Endothelial cell of umbilical vein (primary cell): Measurements from ENCODE around the gene OR10P1. TPM values are rescaled to one million over a fixed set of nuclear protein-coding genes. Genes with fewer than 3 reads are reported as not detected.

Experiments
- BruUV-seq: library from RNA; stranded (reverse); fragments of 400-500 nt; replicated peaks from 2 replicates; lab custom pipeline; 2021; lab: Mats Ljungman, UMichigan
- CTCF ChIA-PET: fragments of 300-600, 350-600 bp; sonication (Branson Sonifier 250); formaldehyde crosslinking; loops from one replicate; lab custom pipeline; 2021; ENCODE audit warnings: antibody characterized with exemption, inconsistent platforms; lab: Charles Lee
- POLR2A ChIA-PET: fragments of 300-600, 350-600 bp; sonication (Branson Sonifier 250); formaldehyde crosslinking; loops from one replicate; lab custom pipeline; 2021; ENCODE audit warnings: antibody characterized with exemption, inconsistent platforms; lab: Charles Lee
- DNase-seq: peaks from one replicate; pipeline ENCODE4 v3.0.0-alpha.2; 2011; ENCODE audit warnings: low read depth, low spot score
- FAIRE-seq: peaks from 2 replicates; lab custom pipeline; 2011; peaks lifted over from hg19 to GRCh38; lab: Jason Lieb, UNC
- H2AFZ ChIP-seq: 2 replicates; pipeline ENCODE4 v1.6.0; 2012; ENCODE audit warnings: low read depth, low read length, control low read depth, inconsistent platforms
- H3K27ac ChIP-seq: 2 replicates; pipeline ENCODE4 v1.5.1; 2011; ENCODE audit warnings: low read depth, mild to moderate bottlenecking, control low read depth, low read length, moderate library complexity; ENCODE audit not compliant: insufficient read depth
- H3K27me3 ChIP-seq, 2 experiments: 2 replicates each; pipeline versions ENCODE4 v1.6.0 to v1.6.1; 2011; ENCODE audit warnings: low read length in 2 of 2, mixed read lengths in 1 of 2; ENCODE audit not compliant: control insufficient read depth in 2 of 2, insufficient read depth in 2 of 2
- H3K36me3 ChIP-seq, 2 experiments: 2 replicates in 1 of 2; 3 replicates in 1 of 2; pipeline ENCODE4 v1.5.1; 2011; ENCODE audit warnings: low read length in 2 of 2, mild to moderate bottlenecking in 1 of 2, moderate library complexity in 1 of 2; ENCODE audit not compliant: control insufficient read depth in 2 of 2, insufficient read depth in 2 of 2; ENCODE audit errors: extremely low read depth in 1 of 2
- H3K4me1 ChIP-seq: 3 replicates; pipeline ENCODE4 v1.5.1; 2011; ENCODE audit warnings: mild to moderate bottlenecking, low read length; ENCODE audit not compliant: control insufficient read depth, insufficient read depth; ENCODE audit errors: extremely low read depth
- H3K4me2 ChIP-seq: 2 replicates; pipeline ENCODE4 v1.6.1; 2011; ENCODE audit warnings: low read length, control low read depth, mixed read lengths; ENCODE audit not compliant: insufficient read depth
- H3K4me3 ChIP-seq, 3 experiments: fragments of 200-600 bp in 1 of 3; sonication (generic), shearing (Covaris generic) in 1 of 3; replicated peaks in 1 of 3; 2 replicates each; pipeline ENCODE4 v1.5.1; 2011 to 2016; ENCODE audit warnings: control low read depth in 3 of 3, low read length in 3 of 3, mild to moderate bottlenecking in 2 of 3, inconsistent platforms in 1 of 3, low read depth in 1 of 3, moderate library complexity in 1 of 3; ENCODE audit not compliant: insufficient read depth in 1 of 3
- H3K79me2 ChIP-seq: 2 replicates; pipeline ENCODE4 v1.6.0; 2012; ENCODE audit warnings: low read length, inconsistent platforms; ENCODE audit not compliant: control insufficient read depth, insufficient read depth
- H3K9ac ChIP-seq: replicated peaks from 2 replicates; pipeline ENCODE3; 2011; ENCODE audit warnings: low read length, control low read depth; ENCODE audit not compliant: insufficient read depth; ENCODE audit errors: extremely low read depth
- H3K9me1 ChIP-seq: replicated peaks from 3 replicates; pipeline ENCODE4 v1.6.0; 2011; ENCODE audit warnings: mild to moderate bottlenecking, low read length; ENCODE audit not compliant: control insufficient read depth, insufficient read depth; ENCODE audit errors: extremely low read depth
- H3K9me3 ChIP-seq: replicated peaks from 2 replicates; pipeline ENCODE4 v1.5.1; 2012; ENCODE audit warnings: low read length, inconsistent platforms; ENCODE audit not compliant: control insufficient read depth, insufficient read depth
- H4K20me1 ChIP-seq: replicated peaks from 2 replicates; pipeline ENCODE3; 2011; ENCODE audit warnings: mild to moderate bottlenecking, low read length; ENCODE audit not compliant: control insufficient read depth, insufficient read depth; ENCODE audit errors: extremely low read depth
- CTCF ChIP-seq, 2 donors: IDR thresholded peaks; 1 replicate in 1 of 2; 2 replicates in 1 of 2; pipeline ENCODE4 v1.5.1; 2011; ENCODE audit warnings: low read length in 2 of 2, mild to moderate bottlenecking in 2 of 2, moderate library complexity in 2 of 2, control low read depth in 1 of 2, inconsistent platforms in 1 of 2, low read depth in 1 of 2; ENCODE audit not compliant: insufficient read depth in 1 of 2; ENCODE audit errors: extremely low read depth in 1 of 2
- EZH2 ChIP-seq: IDR thresholded peaks from 2 replicates; pipeline ENCODE4 v1.6.1; 2012; ENCODE audit warnings: borderline replicate concordance, low read depth, mild to moderate bottlenecking, moderate library complexity, low read length, inconsistent platforms; ENCODE audit not compliant: severe bottlenecking
- FOS ChIP-seq: IDR thresholded peaks from 2 replicates; pipeline ENCODE4 v1.6.1; 2011; ENCODE audit warnings: mild to moderate bottlenecking, low read length, moderate library complexity, borderline replicate concordance; ENCODE audit not compliant: insufficient read depth
- GATA2 ChIP-seq: IDR thresholded peaks from 2 replicates; pipeline ENCODE4 v1.7.0; 2011; ENCODE audit warnings: low read depth, mild to moderate bottlenecking, moderate library complexity, mixed read lengths, low read length; ENCODE audit not compliant: insufficient read length, insufficient read depth
- MYC ChIP-seq: IDR thresholded peaks from one replicate; pipeline ENCODE4 v1.6.1; 2011; ENCODE audit warnings: mild to moderate bottlenecking, low read depth, low read length
- POLR2AphosphoS5 ChIP-seq: IDR thresholded peaks from 2 replicates; pipeline ENCODE4 v1.6.1; 2012; ENCODE audit warnings: low read depth, mild to moderate bottlenecking, control low read depth, low read length, moderate library complexity; ENCODE audit not compliant: insufficient read depth
- dilution Hi-C: fragments of 300-500 bp; cut with MboI; formaldehyde crosslinking; loops from one replicate; pipeline ENCODE4 v1.15.0; 2019; ENCODE audit warnings: low sequenced_read_pairs; ENCODE audit not compliant: extremely low pct_ligation_motif_present
- intact Hi-C: fragments of 100-400 bp; cut with micrococcal nuclease; formaldehyde crosslinking; loops from one replicate; pipeline ENCODE4 v1.10.0; 2022
- polyA plus RNA-seq, 4 experiments: library from polyadenylated mRNA; depleted of rRNA in 3 of 4; stranded (reverse) in 3 of 4; unstranded in 1 of 4; fragments of >200 nt; gene quantifications; 2 replicates each; pipeline versions ENCODE4 v1.2.1 to v1.2.3, GENCODE V29; 2011 to 2012; ENCODE audit warnings: missing spikeins in 1 of 4
- total RNA-seq: library from RNA; stranded (reverse); gene quantifications from 2 replicates; pipeline ENCODE4 v1.2.3, GENCODE V29; 2021
- TF ChIP-seq, protein P1 (sequence below): IDR thresholded peaks from 2 replicates; pipeline ENCODE4 v1.6.1; 2011; ENCODE audit not compliant: insufficient read depth, insufficient read length

Gene OR10P1
- total and polyA plus RNA-seq, 2 donors (not counting 3 experiments of a cell fraction or from before 2014, with no cell fraction given), result not detected

GRCh38 chr12:55626154-55626553 lies 10.5 kb upstream of the OR10P1 start:
- no peaks in the 10 kb centered on the region for H3K9me3 ChIP-seq
- no peaks in the 10 kb centered on the region for H4K20me1 ChIP-seq
- H3K36me3 ChIP-seq, result no peaks in the 10 kb centered on the region
- H3K27ac ChIP-seq, result no peak overlapping the region
- no peak overlapping the region for H3K9ac ChIP-seq
- ChIA-PET CTCF (no interaction called here), POLR2A (no interaction called here)
- no peak overlapping the region for H3K4me2 ChIP-seq
- H3K79me2 ChIP-seq, result no peaks in the 10 kb centered on the region
- no peak for DNase-seq
- H3K9me1 ChIP-seq, result no peaks in the 10 kb centered on the region
- TF ChIP-seq MYC, result no peak
- no peak overlapping the region for H3K4me3 ChIP-seq
- intact Hi-C loops (no loop called here), dilution Hi-C loops (no loop called here)
- H3K27me3 ChIP-seq, result peaks cover 6 to 8% of the 10 kb centered on the region in 2 experiments
- H2AFZ ChIP-seq, result no peak overlapping the region
- no peaks in the 10 kb centered on the region for H3K4me1 ChIP-seq
- BruUV-seq, result no TSS peak
- no peak for FAIRE-seq

- no peaks in the 10 kb centered on the region for H3K4me1 ChIP-seq
- H3K27ac ChIP-seq, result no peak overlapping the region
- H3K36me3 ChIP-seq, result no peaks in the 10 kb centered on the region
- dilution Hi-C loops, result no loop called here
- H3K9me1 ChIP-seq, result no peaks in the 10 kb centered on the region
- H2AFZ ChIP-seq, result no peak overlapping the region
- no peaks in the 10 kb centered on the region for H3K79me2 ChIP-seq
- CTCF ChIA-PET, result interaction anchor here (1.0 kb wide), 1 partner anchor 440 kb away, joined by 3 read pairs; no protein-coding TSS in a partner anchor
- POLR2A ChIA-PET, result no interaction called here
- FAIRE-seq (no peak), DNase-seq (no peak)
- H3K4me2 ChIP-seq, result no peak overlapping the region
- no peaks in the 10 kb centered on the region for H3K9me3 ChIP-seq
- intact Hi-C loops, result no loop called here
- no peak overlapping the region for H3K4me3 ChIP-seq
- H3K27me3 ChIP-seq, result peaks cover 6% of the 10 kb centered on the region in 2 experiments
- H3K9ac ChIP-seq, result no peak overlapping the region
- no peak for TF ChIP-seq FOS
- no peak for TF ChIP-seq EZH2
- TF ChIP-seq GATA2, result no peak
- TF ChIP-seq, protein P1, sequence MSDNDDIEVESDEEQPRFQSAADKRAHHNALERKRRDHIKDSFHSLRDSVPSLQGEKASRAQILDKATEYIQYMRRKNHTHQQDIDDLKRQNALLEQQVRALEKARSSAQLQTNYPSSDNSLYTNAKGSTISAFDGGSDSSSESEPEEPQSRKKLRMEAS, result no peak
- TF ChIP-seq MYC, result no peak
- no peak for TF ChIP-seq POLR2AphosphoS5
- TF ChIP-seq CTCF (IDR thresholded peaks at IDR 0.05; ENCODE audit: extremely low read depth in 1 of 2, insufficient read depth in 1 of 2, low read depth in 1 of 2, low read length in 2 of 2), result no peak
- H4K20me1 ChIP-seq, result no peaks in the 10 kb centered on the region
- no TSS peak for BruUV-seq
Measured at GRCh38 chr12:55629058-55629841, 7.4 kb upstream of the OR10P1 start.
